ENCODE measurements around the gene NOX5. TPM values are rescaled to one million over a fixed set of nuclear protein-coding genes. Genes with fewer than 3 reads are reported as not detected.

NOX5 gene
- total RNA-seq, 1 experiment from 2014 or later, result 0.91 TPM

GRCh38 chr15:69105451-69105985, 91.0 kb downstream of the NOX5 start:
- ATAC-seq, result no peak
- no peaks in the 10 kb centered on the region for H3K36me3 ChIP-seq (ENCODE audit: control insufficient read depth in 1 of 2, insufficient read depth in 2 of 2, low read length in 2 of 2)
- intact Hi-C loops (cut with micrococcal nuclease), result no loop called here
- BruUV-seq (replicated peaks), result no TSS peak
- ChIA-PET RAD21 (ENCODE audit: low non-redundant PET in 1 of 2, low total read pairs in 2 of 2, uncharacterized antibody in 2 of 2, unreplicated experiment in 2 of 2) (no interaction called here), CTCF (no interaction called here), POLR2A (interaction anchor here (1.4 kb wide), 1 partner anchor 51 kb away, joined by 3 read pairs; no protein-coding TSS in a partner anchor)
- H2AFZ ChIP-seq (ENCODE audit: low read depth, low read length, poor library complexity, severe bottlenecking), result no peak overlapping the region
- H3K9ac ChIP-seq (ENCODE audit: low read length), result no peak overlapping the region
- no peak overlapping the region for H3K4me2 ChIP-seq (ENCODE audit: low read length)
- no peak for DNase-seq (ENCODE audit: low read depth, low spot score)
- H3K9me2 ChIP-seq (ENCODE audit: insufficient read depth), result no peaks in the 10 kb centered on the region
- H3K4me1 ChIP-seq (ENCODE audit: control insufficient read depth in 1 of 2, insufficient read depth in 2 of 2, low read length in 2 of 2), result no peaks in the 10 kb centered on the region
- no peak overlapping the region for H3K4me3 ChIP-seq (replicated peaks in 1 of 2; ENCODE audit: low read depth in 1 of 2, low read length in 2 of 2)
- no peaks in the 10 kb centered on the region for H4K20me1 ChIP-seq (ENCODE audit: insufficient read depth)
- no peaks in the 10 kb centered on the region for H3K79me2 ChIP-seq (ENCODE audit: insufficient read depth, low read length)
- no peak for TF ChIP-seq POLR2A (IDR thresholded peaks at IDR 0.05; ENCODE audit: borderline replicate concordance, extremely low read depth, insufficient read depth, insufficient read length)
- TF ChIP-seq RAD21 (IDR thresholded peaks at IDR 0.05; ENCODE audit: low read depth), result no peak
- TF ChIP-seq TCF7L2 (IDR thresholded peaks at IDR 0.05; ENCODE audit: borderline replicate concordance, extremely low read depth, insufficient read depth, insufficient read length), result no peak
- TF ChIP-seq JUND (IDR thresholded peaks at IDR 0.05), result no peak
- TF ChIP-seq ZFX (IDR thresholded peaks at IDR 0.05), result no peak
- TF ChIP-seq CTCF (IDR thresholded peaks at IDR 0.05 in 2 of 3, conservative IDR thresholded peaks at IDR 0.05 in 1 of 3; ENCODE audit: borderline replicate concordance in 1 of 3, insufficient read depth in 1 of 3, low read depth in 2 of 3, low read length in 2 of 3), result no peak
- TF ChIP-seq ZBTB33 (IDR thresholded peaks at IDR 0.05; ENCODE audit: extremely low read depth, insufficient replicate concordance, low read length), result no peak
- no peak for TF ChIP-seq YY1 (IDR thresholded peaks at IDR 0.05; ENCODE audit: extremely low read depth, insufficient replicate concordance, low read depth, low read length)
- no peak for TF ChIP-seq FOSL1 (IDR thresholded peaks at IDR 0.05; ENCODE audit: low read depth)
- no peak for TF ChIP-seq SIN3A (IDR thresholded peaks at IDR 0.05; ENCODE audit: low read depth)
- TF ChIP-seq POLR2AphosphoS5 (IDR thresholded peaks at IDR 0.05; ENCODE audit: low read depth, low read length), result no peak
- TF ChIP-seq SP1 (IDR thresholded peaks at IDR 0.05; ENCODE audit: low read depth), result no peak
- TF ChIP-seq REST (IDR thresholded peaks at IDR 0.05; ENCODE audit: low read depth), result no peak
- TF ChIP-seq EZH2 (IDR thresholded peaks at IDR 0.05), result no peak
- TF ChIP-seq CBX3 (IDR thresholded peaks at IDR 0.05; ENCODE audit: low read depth), result no peak
- no peak for TF ChIP-seq ATF3 (IDR thresholded peaks at IDR 0.05)
- TF ChIP-seq CEBPB (IDR thresholded peaks at IDR 0.05; ENCODE audit: low read depth), result no peak
- no peak for TF ChIP-seq ZNF274 (IDR thresholded peaks at IDR 0.05; ENCODE audit: low read depth, low read length)
- TF ChIP-seq EGR1 (IDR thresholded peaks at IDR 0.05; ENCODE audit: low read depth), result no peak
- TF ChIP-seq EZH2phosphoT487 (IDR thresholded peaks at IDR 0.05; ENCODE audit: borderline replicate concordance), result no peak
- no peak overlapping the region for H3K27ac ChIP-seq (ENCODE audit: low read depth, low read length)
- peaks cover 15% of the 10 kb centered on the region; the same call in 1 of the 2 replicates for H3K27me3 ChIP-seq (ENCODE audit: insufficient read depth, low read length)
- H3K9me3 ChIP-seq (ENCODE audit: control insufficient read depth in 1 of 2, insufficient read depth in 1 of 2, low read depth in 1 of 2, low read length in 2 of 2), result no peaks in the 10 kb centered on the region
